COLO668 (cell line): ENCODE results near the gene IL31.

Source experiments
- DNase-seq: peaks from one replicate; lab custom pipeline; 2025; ENCODE audit not compliant: unreplicated experiment; lab: John Stamatoyannopoulos, UW

IL31 gene

DNA sequence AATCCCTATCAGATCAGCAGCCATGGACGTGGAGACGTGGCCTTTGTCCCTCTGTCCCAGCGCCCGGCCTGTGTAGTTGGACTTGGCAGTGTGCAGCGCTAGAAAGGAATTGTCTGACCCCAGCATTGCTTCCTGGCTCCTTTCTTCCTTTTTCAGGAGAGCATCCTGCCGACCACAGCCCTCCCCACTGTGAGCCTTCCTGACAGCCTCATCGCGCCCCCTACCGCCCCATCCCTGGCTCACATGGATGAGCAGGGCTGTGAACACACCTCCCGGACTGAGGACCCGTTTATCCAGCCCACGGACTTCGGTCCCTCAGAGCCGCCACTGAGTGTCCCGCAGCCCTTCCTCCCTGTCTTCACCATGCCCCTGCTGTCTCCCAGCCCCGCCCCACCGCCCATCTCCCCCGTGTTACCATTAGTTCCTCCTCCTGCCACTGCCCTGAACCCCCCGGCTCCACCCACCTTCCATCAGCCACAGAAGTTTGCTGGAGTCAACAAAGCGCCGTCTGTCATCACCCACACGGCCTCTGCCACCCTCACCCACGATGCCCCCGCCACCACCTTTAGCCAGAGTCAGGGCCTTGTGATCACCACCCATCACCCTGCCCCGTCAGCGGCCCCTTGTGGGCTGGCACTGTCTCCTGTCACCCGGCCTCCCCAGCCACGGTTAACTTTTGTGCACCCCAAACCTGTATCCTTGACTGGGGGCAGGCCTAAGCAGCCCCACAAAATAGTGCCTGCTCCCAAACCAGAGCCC lies 40.6 kb downstream of the IL31 start:
- DNase-seq: no peak

DNA sequence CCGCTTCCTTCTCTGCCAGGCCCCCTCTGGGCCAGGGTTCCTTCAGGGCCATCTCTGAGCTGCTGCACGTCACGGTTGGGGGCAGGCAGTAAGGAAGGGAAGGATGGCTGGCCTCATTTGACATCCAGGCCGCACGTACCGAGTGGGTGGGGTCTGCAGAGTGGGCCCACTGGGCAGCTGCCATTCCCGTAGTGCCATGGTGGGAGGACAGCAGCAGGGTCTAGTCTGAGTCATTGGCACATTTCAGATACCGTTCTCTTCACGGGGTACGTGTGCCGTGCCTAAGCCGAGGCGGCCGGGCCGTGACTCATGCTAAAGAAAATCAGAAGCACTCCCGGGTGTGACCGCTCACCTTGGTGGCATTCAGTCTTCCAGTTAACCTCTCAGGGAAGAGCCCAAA lies 43.9 kb downstream of the IL31 start:
- DNase-seq: no peak

DNA sequence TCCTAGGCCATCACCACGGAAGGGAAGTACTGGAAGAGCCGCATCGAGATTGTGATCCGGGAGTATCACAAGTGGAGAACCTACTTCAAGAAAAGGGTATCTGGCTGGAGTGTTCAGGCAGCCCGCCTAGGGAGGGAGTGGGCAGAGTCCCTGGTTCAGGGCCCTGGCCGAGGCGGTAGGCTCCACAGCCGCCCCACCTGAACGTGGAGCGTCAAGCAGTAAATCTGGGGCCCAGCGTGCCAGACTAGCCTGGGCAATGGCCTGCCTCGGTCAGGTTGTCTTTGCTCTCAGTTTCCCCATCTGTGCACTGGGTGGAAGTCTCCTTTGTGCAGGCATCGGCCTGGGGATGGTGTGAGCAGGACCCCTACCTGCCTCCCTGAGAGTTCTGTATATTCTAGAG lies 44.9 kb downstream of the IL31 start:
- DNase-seq: no peak

DNA sequence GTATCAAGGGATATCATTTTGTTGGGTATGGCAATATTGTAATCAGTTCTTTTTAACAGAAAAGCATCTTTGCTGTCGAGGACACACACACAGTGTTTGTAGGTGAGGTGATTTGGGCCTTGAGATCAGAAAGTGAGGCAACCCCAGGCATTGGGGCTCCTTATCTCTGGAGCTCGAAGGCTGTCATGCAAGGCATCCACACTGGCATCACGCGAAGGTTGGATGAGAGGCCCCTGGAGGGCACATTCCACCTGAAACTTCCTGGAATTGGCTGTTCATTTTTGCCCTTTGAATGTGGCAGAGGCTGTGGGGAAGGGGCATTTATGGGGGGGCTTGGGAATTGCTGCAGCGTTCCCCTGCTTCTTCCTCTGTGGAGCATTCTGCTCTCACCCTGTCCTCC lies 45.5 kb downstream of the IL31 start:
- no peak for DNase-seq

DNA sequence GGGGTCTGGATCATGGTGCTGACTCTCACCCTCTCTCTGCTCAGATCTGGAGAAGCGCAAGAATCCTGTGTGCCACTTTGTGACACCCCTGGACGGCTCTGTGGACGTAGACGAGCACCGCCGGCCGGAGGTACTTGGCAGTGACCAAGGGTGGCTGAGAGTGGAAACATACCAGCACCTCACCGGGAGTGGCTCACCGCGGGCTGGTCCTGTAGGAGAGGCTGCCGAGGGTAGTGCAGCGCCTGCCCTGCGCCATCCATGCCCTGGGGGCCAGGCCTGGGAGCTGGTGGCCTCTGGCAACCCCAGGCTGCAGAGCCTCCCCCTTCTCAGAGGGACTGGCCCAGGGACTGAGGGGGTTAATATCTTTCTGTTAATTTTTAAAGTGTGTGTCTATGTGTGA lies 46.2 kb downstream of the IL31 start:
- DNase-seq: no peak

DNA sequence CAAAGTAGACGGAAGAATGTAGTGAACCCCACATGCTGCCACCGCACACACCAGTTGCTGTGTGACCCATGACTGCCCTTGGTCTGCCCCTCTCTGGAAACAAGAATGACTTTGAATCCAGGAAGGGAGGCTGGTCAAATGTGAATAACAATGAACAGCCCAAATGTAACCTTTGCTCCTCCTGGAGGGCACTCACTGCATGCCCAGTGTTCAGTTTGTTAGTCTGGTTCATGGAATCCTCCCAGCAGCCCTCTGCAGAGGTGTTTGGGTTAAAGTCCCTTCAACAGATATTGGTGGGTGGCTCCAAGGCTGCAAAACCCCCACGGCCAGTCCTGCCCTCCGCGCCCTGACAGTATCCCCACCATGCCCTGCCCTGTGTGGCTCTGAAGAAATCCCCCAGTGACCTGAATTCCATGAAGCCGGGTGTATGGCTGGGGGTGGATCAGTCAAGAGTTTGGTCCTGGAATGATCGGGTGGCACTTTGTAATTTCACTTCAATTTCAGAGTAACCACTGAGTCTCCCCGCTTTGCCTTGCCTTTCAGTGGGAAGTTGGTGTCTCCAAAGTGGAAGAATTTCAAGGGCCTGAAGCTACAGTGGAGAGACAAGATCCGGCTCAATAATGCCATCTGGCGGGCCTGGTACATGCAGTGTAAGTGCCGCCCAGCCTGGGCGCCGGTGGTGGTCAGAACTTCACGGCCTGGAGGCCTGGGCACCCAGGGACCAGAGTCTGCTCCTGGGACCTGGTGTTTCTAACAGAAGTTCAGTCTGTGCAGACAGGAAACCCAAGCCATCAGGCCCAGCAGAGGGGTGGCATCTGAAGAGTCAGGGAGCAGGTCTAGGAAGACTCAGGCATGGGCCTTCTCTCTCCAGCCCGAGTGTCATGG lies 47.1 kb downstream of the IL31 start:
- DNase-seq: peak; percentile 30

DNA sequence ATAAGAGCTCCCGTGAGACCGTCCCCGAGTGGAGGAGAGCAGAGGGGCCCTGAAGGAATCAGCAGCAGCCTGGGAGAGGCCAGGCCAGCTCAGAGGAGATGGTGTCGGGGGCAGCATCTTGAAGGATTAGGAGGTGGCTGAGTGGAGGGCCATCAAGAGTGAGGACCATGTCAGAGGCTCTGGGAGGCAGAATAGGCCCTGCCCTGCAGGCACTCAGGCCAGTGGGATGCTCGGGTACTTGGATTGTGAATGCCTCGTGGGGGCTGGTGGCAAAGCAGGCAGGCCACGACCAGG lies 47.7 kb downstream of the IL31 start:
- no peak for DNase-seq

DNA sequence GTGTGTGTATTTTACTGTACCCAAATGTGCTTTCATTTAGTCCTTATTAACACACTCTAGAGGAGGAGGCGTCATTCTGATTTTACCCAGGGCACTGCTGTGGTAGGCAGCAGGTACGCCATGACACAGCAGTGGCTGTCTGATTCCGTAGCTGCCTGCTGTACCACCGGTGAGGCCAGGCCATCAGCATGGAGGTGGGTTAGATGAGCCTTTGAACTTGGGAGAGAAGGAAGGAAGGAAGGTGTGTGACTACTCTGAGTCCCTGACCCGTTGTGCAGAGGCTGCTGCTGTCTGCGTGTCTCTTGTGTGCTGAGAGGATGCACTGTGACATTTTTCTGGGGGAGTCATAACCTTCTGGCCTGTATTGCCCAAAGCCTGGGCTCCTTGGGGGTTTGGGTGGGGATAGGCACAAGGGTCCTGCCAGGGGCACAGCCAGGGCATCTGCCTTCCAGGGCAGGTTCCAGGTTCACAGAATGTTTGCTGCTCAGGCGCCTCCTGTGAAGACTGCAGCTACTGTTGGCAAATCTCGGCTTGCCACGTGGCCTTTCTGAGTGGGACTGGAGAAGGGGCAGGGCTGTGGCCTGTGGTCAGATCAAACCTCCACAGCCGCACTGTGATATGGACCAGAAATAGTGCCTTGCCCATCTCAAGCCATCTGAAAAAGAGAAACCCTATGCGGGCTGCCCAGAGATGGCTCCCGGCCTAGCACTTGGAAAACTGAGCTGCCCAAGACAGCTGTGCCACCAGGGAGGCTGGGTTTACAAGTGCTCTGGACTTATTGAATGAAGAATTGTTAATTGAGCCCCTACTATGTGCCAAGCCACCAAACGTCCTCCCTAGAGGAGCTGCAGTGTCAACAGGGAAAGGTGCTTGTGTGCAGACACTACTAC lies 48.3 kb downstream of the IL31 start:
- no peak for DNase-seq

DNA sequence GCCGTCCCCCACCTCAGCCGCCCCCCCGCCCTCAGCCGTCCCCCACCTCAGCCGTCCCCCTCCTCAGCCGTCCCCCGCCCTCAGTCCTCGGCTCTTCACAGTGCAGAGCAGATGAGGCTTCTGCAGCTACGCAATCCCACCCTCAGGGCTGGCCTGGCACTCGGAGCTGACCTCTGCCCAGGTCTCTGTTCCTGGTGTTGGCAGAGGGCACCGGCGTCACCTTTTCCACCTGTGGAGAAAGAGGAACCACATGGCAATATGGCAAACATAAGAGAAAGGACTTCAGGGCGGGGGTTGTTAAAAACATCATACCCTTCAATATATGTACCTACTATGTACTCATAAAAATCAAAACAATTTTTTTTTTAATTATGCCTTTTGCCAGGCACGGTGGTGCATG lies 49.7 kb downstream of the IL31 start:
- no peak for DNase-seq

DNA sequence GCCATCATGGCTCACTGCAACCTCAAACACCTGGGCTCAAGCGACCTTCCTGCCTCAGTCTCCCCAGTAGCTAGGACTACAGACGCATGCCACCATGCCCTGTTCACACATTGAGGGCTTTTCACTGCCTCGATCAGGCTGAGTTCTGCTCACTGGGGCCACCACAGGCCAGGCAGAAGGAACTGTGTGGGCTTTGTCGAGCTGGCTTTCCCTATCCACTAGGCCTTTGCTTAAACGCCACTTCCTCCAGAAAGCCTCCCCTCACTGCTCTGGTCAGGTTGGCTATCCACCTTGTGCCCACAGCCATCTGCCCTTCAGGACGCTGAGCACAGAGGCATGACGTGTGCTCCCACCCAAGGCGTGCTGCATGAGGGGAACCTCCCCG lies 50.3 kb downstream of the IL31 start:
- no peak for DNase-seq

DNA sequence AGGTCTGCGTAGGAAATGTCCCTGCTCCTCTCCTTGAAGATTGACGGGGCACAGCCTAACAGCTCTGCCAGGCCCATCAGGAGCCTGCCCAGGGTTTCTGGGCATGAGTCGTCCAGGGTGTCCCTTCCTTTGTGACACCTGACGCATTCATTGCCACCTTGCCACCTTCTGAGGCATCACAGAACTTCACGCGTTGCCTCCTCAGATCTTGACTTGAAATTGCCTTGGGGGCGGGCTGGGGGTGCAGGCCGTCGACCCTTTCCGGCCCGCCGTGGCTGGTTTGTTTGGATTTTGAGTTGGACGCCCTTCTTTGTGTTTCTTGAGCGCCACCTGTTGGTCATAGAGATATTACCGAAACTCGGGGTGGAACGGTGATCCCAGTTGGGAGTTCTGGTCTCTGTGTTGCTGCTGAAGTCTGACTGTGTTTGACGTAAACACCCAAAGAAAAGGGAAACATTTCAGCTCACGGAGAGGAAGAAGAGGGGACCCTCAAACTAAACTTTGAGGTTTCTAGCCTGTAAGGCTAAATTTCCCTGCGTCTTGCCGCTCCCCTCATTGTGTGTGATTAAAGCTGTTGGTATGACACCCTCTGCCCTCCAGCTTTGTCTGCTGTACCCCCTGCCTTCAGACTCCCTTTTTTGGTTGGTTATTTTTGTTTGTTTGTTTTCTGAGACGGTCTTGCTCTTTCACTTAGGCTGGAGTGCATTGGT lies 50.8 kb downstream of the IL31 start:
- peak; percentile 75 for DNase-seq
